Endothelial cell (in vitro differentiated cells): Measurements from ENCODE around the gene PLIN1. TPM values are rescaled to one million over a fixed set of nuclear protein-coding genes. Genes with fewer than 3 reads are reported as not detected.

Experiments used
- DNase-seq: peaks from one replicate; pipeline ENCODE4 v3.0.0; 2021; ENCODE audit warnings: low spot score
- H3K27ac Mint-ChIP-seq: one replicate; pipeline ENCODE4 v1.8.0; 2021; ENCODE audit warnings: mixed read lengths, inconsistent platforms; ENCODE audit not compliant: unreplicated experiment
- H3K27me3 Mint-ChIP-seq: one replicate; pipeline ENCODE4 v1.8.0; 2021; ENCODE audit warnings: mild to moderate bottlenecking, moderate library complexity, mixed read lengths, inconsistent platforms; ENCODE audit not compliant: unreplicated experiment
- H3K36me3 Mint-ChIP-seq: one replicate; pipeline ENCODE4 v1.8.0; 2021; ENCODE audit warnings: mild to moderate bottlenecking, low read depth, mixed read lengths, inconsistent platforms; ENCODE audit not compliant: unreplicated experiment
- H3K4me1 Mint-ChIP-seq: one replicate; pipeline ENCODE4 v1.8.0; 2021; ENCODE audit warnings: mild to moderate bottlenecking, mixed read lengths, inconsistent platforms; ENCODE audit not compliant: unreplicated experiment
- H3K4me3 Mint-ChIP-seq: one replicate; pipeline ENCODE4 v1.8.0; 2021; ENCODE audit warnings: mild to moderate bottlenecking, mixed read lengths, inconsistent platforms; ENCODE audit not compliant: unreplicated experiment
- H3K9me3 Mint-ChIP-seq: one replicate; pipeline ENCODE4 v1.8.0; 2021; ENCODE audit warnings: mixed read lengths, inconsistent platforms; ENCODE audit not compliant: unreplicated experiment
- total RNA-seq: library from RNA; stranded (reverse); fragmentation: NEBNext Ultra II Directional; extraction: Animal tissue kit (Norgen Biotek cat#: 25700); gene quantifications from one replicate; pipeline ENCODE4 v1.2.1, GENCODE V29; 2021; ENCODE audit not compliant: unreplicated experiment
- TF ChIP-seq, protein P1 (sequence below): fragments of 200-600 bp; sonication (generic); IDR thresholded peaks from one replicate; pipeline ENCODE4 v1.5.0; 2021; ENCODE audit warnings: antibody characterized with exemption; ENCODE audit not compliant: unreplicated experiment

Gene PLIN1
- total RNA-seq, 1 donor from 2014 or later: 0.64 TPM

DNA sequence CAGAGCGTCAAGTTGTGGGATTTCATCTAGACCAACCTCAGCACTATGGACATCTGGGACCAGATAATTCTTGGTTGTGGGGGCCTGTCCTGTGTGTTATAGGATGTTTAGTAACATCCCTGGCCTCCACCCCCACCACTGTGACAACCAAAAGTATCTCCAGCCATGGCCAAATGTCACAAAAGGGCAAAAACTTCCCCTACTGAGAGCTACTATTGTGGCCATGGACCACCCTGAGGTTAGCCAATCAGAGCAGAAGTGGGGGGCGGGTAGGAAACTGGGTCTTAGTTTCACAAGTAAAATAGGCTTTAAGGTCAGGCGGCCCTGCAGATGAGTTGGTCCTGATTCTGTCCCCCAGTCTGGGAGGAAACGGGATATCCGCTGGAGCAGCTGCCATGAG lies 49.3 kb downstream of the PLIN1 start:
- peaks cover 63% of the 10 kb centered on the region for H3K36me3 Mint-ChIP-seq
- H3K4me3 Mint-ChIP-seq: no peak overlapping the region
- peaks cover 3% of the 10 kb centered on the region for H3K27me3 Mint-ChIP-seq
- no peak overlapping the region for H3K27ac Mint-ChIP-seq
- H3K4me1 Mint-ChIP-seq: no peaks in the 10 kb centered on the region
- TF ChIP-seq, protein P1, sequence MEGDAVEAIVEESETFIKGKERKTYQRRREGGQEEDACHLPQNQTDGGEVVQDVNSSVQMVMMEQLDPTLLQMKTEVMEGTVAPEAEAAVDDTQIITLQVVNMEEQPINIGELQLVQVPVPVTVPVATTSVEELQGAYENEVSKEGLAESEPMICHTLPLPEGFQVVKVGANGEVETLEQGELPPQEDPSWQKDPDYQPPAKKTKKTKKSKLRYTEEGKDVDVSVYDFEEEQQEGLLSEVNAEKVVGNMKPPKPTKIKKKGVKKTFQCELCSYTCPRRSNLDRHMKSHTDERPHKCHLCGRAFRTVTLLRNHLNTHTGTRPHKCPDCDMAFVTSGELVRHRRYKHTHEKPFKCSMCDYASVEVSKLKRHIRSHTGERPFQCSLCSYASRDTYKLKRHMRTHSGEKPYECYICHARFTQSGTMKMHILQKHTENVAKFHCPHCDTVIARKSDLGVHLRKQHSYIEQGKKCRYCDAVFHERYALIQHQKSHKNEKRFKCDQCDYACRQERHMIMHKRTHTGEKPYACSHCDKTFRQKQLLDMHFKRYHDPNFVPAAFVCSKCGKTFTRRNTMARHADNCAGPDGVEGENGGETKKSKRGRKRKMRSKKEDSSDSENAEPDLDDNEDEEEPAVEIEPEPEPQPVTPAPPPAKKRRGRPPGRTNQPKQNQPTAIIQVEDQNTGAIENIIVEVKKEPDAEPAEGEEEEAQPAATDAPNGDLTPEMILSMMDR: no peak
- no peak for DNase-seq
- no peaks in the 10 kb centered on the region for H3K9me3 Mint-ChIP-seq

DNA sequence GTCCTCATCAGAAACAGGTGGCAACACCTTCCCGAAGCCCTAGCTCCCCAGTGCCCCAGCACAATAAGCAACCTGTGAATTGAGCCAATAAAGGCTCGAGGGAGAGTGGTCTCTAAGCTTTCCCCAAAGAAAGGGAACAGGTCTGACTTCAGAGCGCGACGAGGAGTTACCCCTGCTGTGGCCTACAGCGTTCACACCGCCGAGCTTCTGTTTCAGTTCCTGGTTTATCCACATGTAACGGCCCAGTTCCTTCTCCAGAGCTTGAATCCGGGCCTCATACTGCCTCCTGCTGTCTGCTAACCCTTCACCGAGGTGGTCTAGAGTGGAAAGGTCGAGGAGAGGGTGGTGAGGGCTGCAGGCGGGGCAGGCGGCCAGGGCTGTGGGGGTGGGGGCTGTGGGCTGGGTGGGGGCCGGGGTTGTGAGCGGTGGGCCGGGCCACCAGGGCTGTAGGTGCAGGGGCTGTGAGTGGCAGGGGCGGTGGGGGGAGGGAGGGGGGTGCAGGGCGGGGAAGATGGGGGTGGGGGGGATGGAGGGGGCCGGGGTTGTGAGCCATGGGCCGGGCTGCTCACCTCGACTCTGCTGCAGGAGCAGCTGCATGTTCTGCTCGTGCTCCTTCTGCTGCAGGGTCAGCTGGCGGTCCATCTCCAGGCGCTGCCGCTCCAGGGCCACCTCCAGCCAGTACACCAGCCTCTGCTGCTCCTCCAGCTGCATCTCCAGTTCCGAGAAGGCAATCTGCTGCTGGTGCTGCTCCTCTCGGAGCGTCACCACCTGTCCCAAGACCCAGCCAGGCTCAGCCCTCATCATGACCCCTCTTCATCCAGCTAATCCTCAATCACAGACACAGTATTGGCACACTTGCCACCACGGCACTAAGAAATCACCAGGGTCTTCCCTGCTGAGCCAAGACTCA lies 50.1 kb downstream of the PLIN1 start:
- H3K36me3 Mint-ChIP-seq: peaks cover 61% of the 10 kb centered on the region
- no peak for DNase-seq
- no peak overlapping the region for H3K27ac Mint-ChIP-seq
- H3K4me1 Mint-ChIP-seq: no peaks in the 10 kb centered on the region
- no peaks in the 10 kb centered on the region for H3K9me3 Mint-ChIP-seq
- H3K27me3 Mint-ChIP-seq: peaks cover 3% of the 10 kb centered on the region
- TF ChIP-seq, protein P1: no peak
- no peak overlapping the region for H3K4me3 Mint-ChIP-seq

DNA sequence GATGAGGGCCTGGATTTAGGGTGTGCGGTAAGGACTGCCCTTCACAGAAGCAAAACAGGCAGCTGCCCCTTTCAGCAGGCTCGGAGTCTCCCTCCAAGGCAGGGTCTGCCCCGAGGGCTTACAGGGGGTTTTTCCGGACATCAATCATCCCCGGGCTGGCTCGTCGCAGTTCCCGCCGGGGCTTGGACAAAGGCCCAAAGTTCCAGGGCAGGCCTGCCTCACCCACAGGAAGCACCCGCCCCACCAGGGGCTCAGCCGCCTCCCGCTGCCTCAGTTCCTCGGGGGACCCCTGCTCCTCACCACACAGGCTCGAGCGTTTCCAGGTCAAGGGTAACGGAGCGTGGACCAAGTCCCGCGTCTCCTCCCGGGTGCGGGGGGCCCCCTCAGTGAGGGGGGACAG lies 50.9 kb downstream of the PLIN1 start:
- H3K36me3 Mint-ChIP-seq: peaks cover 60% of the 10 kb centered on the region
- no peak overlapping the region for H3K27ac Mint-ChIP-seq
- H3K9me3 Mint-ChIP-seq: no peaks in the 10 kb centered on the region
- H3K27me3 Mint-ChIP-seq: peaks cover 3% of the 10 kb centered on the region
- no peaks in the 10 kb centered on the region for H3K4me1 Mint-ChIP-seq
- no peak for DNase-seq
- no peak overlapping the region for H3K4me3 Mint-ChIP-seq
- TF ChIP-seq, protein P1: no peak

DNA sequence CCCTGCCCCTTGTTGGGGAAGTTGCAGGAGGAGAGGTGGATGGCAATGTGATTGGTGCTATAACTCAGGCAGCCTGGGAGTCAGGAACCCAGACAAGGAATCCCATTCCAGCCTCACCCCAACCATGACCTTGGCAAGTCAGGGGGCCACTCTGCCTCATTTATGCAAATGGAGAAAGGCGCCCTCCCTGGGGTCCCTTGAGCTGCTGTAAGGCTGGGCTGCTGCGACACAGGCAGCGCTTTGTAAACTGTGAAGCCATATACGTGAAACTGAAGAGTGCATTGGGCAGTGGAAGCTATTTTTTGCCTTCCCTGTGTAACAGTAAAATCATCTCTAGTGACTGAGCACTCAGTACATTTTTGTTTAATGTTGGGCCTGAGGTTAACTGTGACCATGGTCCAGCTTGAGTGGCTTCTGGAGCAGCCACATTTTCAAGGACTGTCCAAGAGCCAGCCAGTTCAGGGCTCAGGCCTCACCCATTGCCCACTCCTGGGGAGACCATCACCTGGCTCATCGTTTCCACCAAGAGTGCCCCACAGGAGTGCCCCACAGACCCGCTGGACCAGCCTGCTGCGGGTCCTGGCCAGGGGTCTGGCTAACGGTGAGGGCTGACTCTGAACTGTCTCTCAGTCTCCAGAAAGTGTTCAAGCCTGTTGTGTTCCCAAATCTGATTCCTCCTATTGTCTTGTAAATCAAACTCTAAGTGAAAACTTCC lies 51.8 kb downstream of the PLIN1 start:
- Mint-ChIP-seq H3K4me1 (peaks cover 4% of the 10 kb centered on the region), H3K27ac (no peak overlapping the region), H3K9me3 (no peaks in the 10 kb centered on the region), H3K4me3 (no peak overlapping the region), H3K27me3 (peaks cover 5% of the 10 kb centered on the region), H3K36me3 (peaks cover 55% of the 10 kb centered on the region)
- TF ChIP-seq, protein P1: no peak
- no peak for DNase-seq

DNA sequence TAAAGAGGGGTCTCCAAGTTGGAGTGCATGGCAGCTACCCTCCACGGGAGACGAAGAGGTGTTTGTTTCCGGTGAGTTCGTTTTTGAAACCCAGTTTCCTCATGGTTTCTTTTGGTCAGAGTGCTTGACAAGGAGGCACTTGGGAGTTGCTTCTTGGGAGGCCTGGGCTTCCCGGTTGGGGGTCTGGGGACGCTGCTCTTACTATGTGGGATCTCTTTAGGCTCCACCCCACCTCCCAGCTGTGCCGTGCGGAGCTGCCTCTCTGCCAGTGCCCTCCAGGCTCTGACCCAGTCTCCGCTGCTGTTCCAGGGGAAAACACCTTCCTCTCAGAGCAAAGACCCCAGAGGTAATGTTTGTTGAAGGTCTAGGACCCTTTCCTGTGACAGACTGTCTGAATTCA lies 53.5 kb downstream of the PLIN1 start:
- no peak for DNase-seq
- Mint-ChIP-seq H3K27me3 (peaks cover 4% of the 10 kb centered on the region), H3K4me1 (peaks cover 5% of the 10 kb centered on the region), H3K9me3 (no peaks in the 10 kb centered on the region), H3K4me3 (no peak overlapping the region), H3K27ac (no peak overlapping the region), H3K36me3 (peaks cover 41% of the 10 kb centered on the region)
- TF ChIP-seq, protein P1: no peak
